Gastrocnemius medialis (tissue), 4 donors: ENCODE results near the gene HS2ST1. TPM values are rescaled to one million over a fixed set of nuclear protein-coding genes. Genes with fewer than 3 reads are reported as not detected.
"Not testable (repeated sequence)": the region's sequence is repeated elsewhere in the genome, so short reads cannot be mapped to it uniquely, and the experiment has no call there.

Experiments used
- ATAC-seq, 2 donors: fragments of 150-250 bp; one replicate each; pipeline ENCODE4 v1.9.1; 2016
- DNase-seq, 2 donors: peaks; one replicate each; pipeline ENCODE4 v3.0.0-alpha.2; 2019
- H3K27ac ChIP-seq, 4 donors: fragments of 200-600 bp; sonication (generic); 1 replicate in 1 of 4; 2 replicates in 3 of 4; pipeline ENCODE4 v1.5.1; 2016 to 2018; ENCODE audit warnings: mild to moderate bottlenecking in 2 of 4, moderate library complexity in 1 of 4
- H3K27me3 ChIP-seq, 3 donors: fragments of 200-600 bp; sonication (generic) in 2 of 3; 1 replicate in 1 of 3; 2 replicates in 2 of 3; pipeline versions ENCODE4 v1.5.1 to v1.6.0; 2016 to 2019; ENCODE audit warnings: mild to moderate bottlenecking in 1 of 3, moderate library complexity in 1 of 3
- H3K36me3 ChIP-seq, 2 donors: fragments of 200-600 bp; sonication (generic) in 1 of 2; one replicate each; pipeline ENCODE4 v1.5.1; 2017 to 2018
- H3K4me1 ChIP-seq, 2 donors: fragments of 200-600 bp; sonication (generic) in 1 of 2; one replicate each; pipeline ENCODE4 v1.5.1; 2016 to 2017; ENCODE audit warnings: mild to moderate bottlenecking in 2 of 2
- H3K4me3 ChIP-seq, 4 donors: fragments of 200-600 bp; sonication (generic) in 3 of 4; 1 replicate in 1 of 4; 2 replicates in 3 of 4; pipeline ENCODE4 v1.5.1; 2016 to 2019; ENCODE audit warnings: mild to moderate bottlenecking in 2 of 4
- H3K9me3 ChIP-seq, 3 donors: fragments of 200-600 bp; sonication (generic) in 2 of 3; 1 replicate in 1 of 3; 2 replicates in 2 of 3; pipeline ENCODE4 v1.5.1; 2016 to 2019
- POLR2A ChIP-seq, 2 donors: fragments of 450-650 bp; IDR thresholded peaks; one replicate each; pipeline ENCODE4 v1.6.1; 2017; ENCODE audit warnings: antibody characterized with exemption in 2 of 2, mild to moderate bottlenecking in 2 of 2, moderate library complexity in 2 of 2
- in situ Hi-C, 4 donors: fragments of 200-750 bp; cut with MboI; loops; one replicate each; pipeline versions ENCODE4 v1.15.0 to v1.8.0; 2017; ENCODE audit warnings: low sequenced_read_pairs in 4 of 4
- intact Hi-C: fragments of 100-400 bp; cut with DNase I; formaldehyde crosslinking; loops from one replicate; pipeline ENCODE4 v1.15.1; 2023; ENCODE audit warnings: low total_unique reads
- total RNA-seq, 4 donors: library from RNA; depleted of rRNA; stranded (reverse); fragments of >200 nt; gene quantifications; one replicate each; pipeline versions ENCODE4 v1.1.0 to v1.2.3, GENCODE V29; 2016
- TF ChIP-seq, protein P1 (sequence below), 5 experiments: fragments of 450-650 bp in 3 of 5; fragments of 200-600 bp in 2 of 5; sonication (generic) in 2 of 5; IDR thresholded peaks in 4 of 5; conservative IDR thresholded peaks in 1 of 5; 1 replicate in 4 of 5; 2 replicates in 1 of 5; pipeline ENCODE4 v1.5.1; 2016 to 2019; ENCODE audit warnings: antibody characterized with exemption in 5 of 5, mild to moderate bottlenecking in 3 of 5, moderate library complexity in 3 of 5

Gene HS2ST1
- total RNA-seq, 4 donors from 2014 or later: 4.1 to 8.2 (median 6.8) TPM

DNA sequence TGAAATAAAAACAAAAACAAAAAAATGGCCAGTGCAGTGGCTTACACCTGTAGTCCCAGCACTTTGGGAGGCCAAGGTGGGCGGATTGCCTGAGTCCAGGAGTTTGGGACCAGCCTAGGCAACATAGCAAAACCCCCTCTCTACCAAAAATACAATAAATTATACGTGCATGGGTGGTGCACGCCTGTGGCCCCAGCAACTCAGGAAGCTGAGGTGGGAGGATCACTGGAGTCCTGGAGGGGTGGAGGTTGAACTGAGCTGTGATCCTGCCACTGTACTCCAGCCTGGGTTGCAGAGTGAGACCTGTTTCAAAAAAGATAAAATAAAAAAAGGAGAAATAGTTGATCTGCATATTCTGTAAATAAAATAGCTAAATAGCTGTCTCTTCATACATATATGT lies 41.2 kb downstream of the HS2ST1 start:
- TF ChIP-seq, protein P1, sequence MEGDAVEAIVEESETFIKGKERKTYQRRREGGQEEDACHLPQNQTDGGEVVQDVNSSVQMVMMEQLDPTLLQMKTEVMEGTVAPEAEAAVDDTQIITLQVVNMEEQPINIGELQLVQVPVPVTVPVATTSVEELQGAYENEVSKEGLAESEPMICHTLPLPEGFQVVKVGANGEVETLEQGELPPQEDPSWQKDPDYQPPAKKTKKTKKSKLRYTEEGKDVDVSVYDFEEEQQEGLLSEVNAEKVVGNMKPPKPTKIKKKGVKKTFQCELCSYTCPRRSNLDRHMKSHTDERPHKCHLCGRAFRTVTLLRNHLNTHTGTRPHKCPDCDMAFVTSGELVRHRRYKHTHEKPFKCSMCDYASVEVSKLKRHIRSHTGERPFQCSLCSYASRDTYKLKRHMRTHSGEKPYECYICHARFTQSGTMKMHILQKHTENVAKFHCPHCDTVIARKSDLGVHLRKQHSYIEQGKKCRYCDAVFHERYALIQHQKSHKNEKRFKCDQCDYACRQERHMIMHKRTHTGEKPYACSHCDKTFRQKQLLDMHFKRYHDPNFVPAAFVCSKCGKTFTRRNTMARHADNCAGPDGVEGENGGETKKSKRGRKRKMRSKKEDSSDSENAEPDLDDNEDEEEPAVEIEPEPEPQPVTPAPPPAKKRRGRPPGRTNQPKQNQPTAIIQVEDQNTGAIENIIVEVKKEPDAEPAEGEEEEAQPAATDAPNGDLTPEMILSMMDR (IDR thresholded peaks at IDR 0.05 in 4 of 5, conservative IDR thresholded peaks at IDR 0.05 in 1 of 5): no peak
- no peak for TF ChIP-seq POLR2A (IDR thresholded peaks at IDR 0.05)
- DNase-seq (no peak), ATAC-seq (no peak)
- no peaks in the 10 kb centered on the region for H3K36me3 ChIP-seq
- no peaks in the 10 kb centered on the region for H3K4me1 ChIP-seq
- no peaks in the 10 kb centered on the region for H3K9me3 ChIP-seq
- intact Hi-C loops: no loop called here
- no peak overlapping the region for H3K27ac ChIP-seq
- no peak overlapping the region for H3K4me3 ChIP-seq
- in situ Hi-C loops: loop anchor here (10.0 to 25.0 kb wide), 2 partner anchors 101 to 118 kb away; no protein-coding TSS in a partner anchor
- H3K27me3 ChIP-seq: no peaks in the 10 kb centered on the region

DNA sequence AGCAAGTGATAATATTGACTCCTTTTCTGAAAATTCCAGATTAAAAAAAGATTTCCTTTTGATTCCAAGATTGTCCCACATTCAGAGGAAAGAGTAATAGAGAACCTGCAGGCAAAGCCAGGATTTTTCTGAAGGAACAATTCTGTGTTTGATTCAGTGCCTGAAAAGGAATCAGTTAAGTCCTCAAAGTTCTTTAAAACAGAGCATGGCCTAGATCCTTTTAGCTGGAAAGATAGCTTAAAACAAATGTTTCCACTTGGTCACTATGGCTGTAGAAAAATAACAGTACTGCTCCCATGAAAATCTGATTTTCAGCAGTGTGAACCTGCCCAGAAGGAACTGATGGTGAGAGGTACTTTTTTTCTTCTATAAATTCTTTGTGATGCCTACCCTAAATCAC lies 41.8 kb downstream of the HS2ST1 start:
- Histone ChIP-seq H3K27me3 (no peaks in the 10 kb centered on the region), H3K27ac (no peak overlapping the region), H3K4me1 (no peaks in the 10 kb centered on the region), H3K36me3 (no peaks in the 10 kb centered on the region), H3K9me3 (no peaks in the 10 kb centered on the region), H3K4me3 (no peak overlapping the region)
- no peak for ATAC-seq
- DNase-seq: no peak
- TF ChIP-seq, protein P1 (IDR thresholded peaks at IDR 0.05 in 4 of 5, conservative IDR thresholded peaks at IDR 0.05 in 1 of 5): no peak
- no peak for TF ChIP-seq POLR2A (IDR thresholded peaks at IDR 0.05)
- intact Hi-C loops (no loop called here), in situ Hi-C loops (loop anchor here (10.0 to 25.0 kb wide), 2 partner anchors 101 to 119 kb away; no protein-coding TSS in a partner anchor)

GRCh38 chr1:86957221-86957620 lies 42.8 kb downstream of the HS2ST1 start:
- Histone ChIP-seq H3K4me3 (no peak overlapping the region), H3K36me3 (no peaks in the 10 kb centered on the region), H3K4me1 (no peaks in the 10 kb centered on the region), H3K27ac (no peak overlapping the region), H3K27me3 (no peaks in the 10 kb centered on the region), H3K9me3 (no peaks in the 10 kb centered on the region)
- DNase-seq: no peak
- TF ChIP-seq, protein P1 (IDR thresholded peaks at IDR 0.05 in 4 of 5, conservative IDR thresholded peaks at IDR 0.05 in 1 of 5): no peak
- TF ChIP-seq POLR2A (IDR thresholded peaks at IDR 0.05): no peak
- intact Hi-C loops (no loop called here), in situ Hi-C loops (loop anchor here (10.0 to 25.0 kb wide), 2 partner anchors 102 to 120 kb away; no protein-coding TSS in a partner anchor)
- ATAC-seq: no peak

DNA sequence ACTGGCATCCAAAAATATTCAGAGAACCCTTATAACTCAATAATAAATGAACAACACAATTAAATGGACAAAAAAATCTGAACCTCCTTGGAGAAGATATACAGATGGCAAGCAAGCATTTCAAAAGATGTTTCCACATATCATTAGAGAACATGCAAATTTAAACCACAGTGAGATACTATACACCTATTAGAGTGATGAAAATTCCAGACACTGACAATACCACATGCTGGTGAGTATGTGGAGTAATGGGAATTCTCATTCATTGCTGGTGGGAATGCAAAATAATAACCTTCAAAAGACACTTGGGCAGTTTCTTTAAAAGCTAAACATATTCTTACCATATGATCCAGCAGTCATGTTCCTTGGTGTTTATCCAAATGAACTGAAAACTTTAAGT lies 46.1 kb downstream of the HS2ST1 start:
- Histone ChIP-seq H3K4me1 (no peaks in the 10 kb centered on the region), H3K9me3 (no peaks in the 10 kb centered on the region), H3K4me3 (no peak overlapping the region), H3K27me3 (no peaks in the 10 kb centered on the region), H3K36me3 (no peaks in the 10 kb centered on the region), H3K27ac (no peak overlapping the region)
- in situ Hi-C loops: loop anchor here (10.0 to 25.0 kb wide), 2 partner anchors 123 to 126 kb away; no protein-coding TSS in a partner anchor
- TF ChIP-seq, protein P1 (IDR thresholded peaks at IDR 0.05 in 4 of 5, conservative IDR thresholded peaks at IDR 0.05 in 1 of 5): no peak
- no peak for TF ChIP-seq POLR2A (IDR thresholded peaks at IDR 0.05)
- ATAC-seq (no peak), DNase-seq (no peak)
- intact Hi-C loops: loop anchor here (10.0 kb wide), 1 partner anchor 256 kb away; the partner anchor contains the start of gene SH3GLB1

DNA sequence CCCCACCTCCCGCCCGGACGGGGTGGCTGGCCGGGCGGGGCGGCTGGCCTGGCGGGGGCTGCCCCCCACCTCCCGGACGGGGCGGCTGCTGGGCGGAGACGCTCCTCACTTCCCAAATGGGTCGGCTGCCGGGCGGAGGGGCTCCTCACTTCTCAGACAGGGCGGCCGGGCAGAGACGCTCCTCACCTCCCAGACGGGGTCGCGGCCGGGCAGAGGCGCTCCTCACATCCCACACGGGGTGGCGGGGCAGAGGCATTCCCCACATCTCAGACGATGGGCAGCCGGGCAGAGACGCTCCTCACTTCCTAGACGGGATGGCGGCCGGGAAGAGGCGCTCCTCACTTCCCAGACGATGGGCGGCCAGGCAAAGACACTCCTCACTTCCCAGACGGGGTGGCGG lies 49.4 kb downstream of the HS2ST1 start:
- not testable (repeated sequence) for H3K27ac ChIP-seq, H3K36me3 ChIP-seq, H3K4me3 ChIP-seq, H3K9me3 ChIP-seq, ATAC-seq, DNase-seq, H3K27me3 ChIP-seq, H3K4me1 ChIP-seq
- in situ Hi-C loops: loop anchor here (10.0 to 25.0 kb wide), 2 partner anchors 127 to 129 kb away; no protein-coding TSS in a partner anchor
- intact Hi-C loops: loop anchor here (10.0 kb wide), 1 partner anchor 259 kb away; the partner anchor contains the start of gene SH3GLB1
